Fibroblast of lung (primary cell): ENCODE results near the gene TLCD3B. TPM values are rescaled to one million over a fixed set of nuclear protein-coding genes. Genes with fewer than 3 reads are reported as not detected.
A peak's percentile ranks its signal among the peaks of the same experiment; 100 is the strongest.

Source experiments
- DNase-seq, 2 donors: peaks; one replicate each; pipeline versions ENCODE4 v3.0.0 to v3.0.0-alpha.2; 2010; ENCODE audit warnings: low read depth in 2 of 2
- H2AFZ ChIP-seq: 2 replicates; pipeline ENCODE4 v1.5.1; 2012; ENCODE audit warnings: low read length, control low read depth, inconsistent platforms
- H3K27ac ChIP-seq: 2 replicates; pipeline ENCODE4 v1.5.1; 2011; ENCODE audit warnings: low read length, control low read depth; ENCODE audit not compliant: insufficient read depth
- H3K27me3 ChIP-seq: 2 replicates; pipeline ENCODE4 v1.5.1; 2011; ENCODE audit warnings: mild to moderate bottlenecking, low read length; ENCODE audit not compliant: control insufficient read depth, insufficient read depth
- H3K36me3 ChIP-seq: 2 replicates; pipeline ENCODE4 v1.5.1; 2011; ENCODE audit warnings: low read length; ENCODE audit not compliant: control insufficient read depth, insufficient read depth
- H3K4me1 ChIP-seq: 2 replicates; pipeline ENCODE4 v1.5.1; 2011; ENCODE audit warnings: low read length; ENCODE audit not compliant: control insufficient read depth, insufficient read depth; ENCODE audit errors: extremely low read depth
- H3K4me2 ChIP-seq: 2 replicates; pipeline ENCODE4 v1.5.1; 2011; ENCODE audit warnings: low read length, control low read depth; ENCODE audit not compliant: insufficient read depth; ENCODE audit errors: extremely low read depth
- H3K4me3 ChIP-seq, 4 experiments: fragments of 200-600 bp in 1 of 4; sonication (generic) in 1 of 4; replicated peaks in 1 of 4; 2 replicates each; pipeline ENCODE4 v1.5.1; 2011 to 2016; ENCODE audit warnings: low read length in 4 of 4, low read depth in 3 of 4, mild to moderate bottlenecking in 3 of 4, control low read depth in 2 of 4, inconsistent platforms in 1 of 4, mixed read lengths in 1 of 4; ENCODE audit not compliant: insufficient read depth in 1 of 4; ENCODE audit errors: control extremely low read depth in 1 of 4
- H3K79me2 ChIP-seq: 2 replicates; pipeline ENCODE4 v1.5.1; 2012; ENCODE audit warnings: mild to moderate bottlenecking, low read length, inconsistent platforms; ENCODE audit not compliant: control insufficient read depth, insufficient read depth
- H3K9ac ChIP-seq: 2 replicates; pipeline ENCODE4 v1.5.1; 2011; ENCODE audit warnings: mild to moderate bottlenecking, low read length, control low read depth; ENCODE audit not compliant: insufficient read depth
- H3K9me3 ChIP-seq: 2 replicates; pipeline ENCODE4 v1.5.1; 2012; ENCODE audit warnings: low read depth, low read length; ENCODE audit not compliant: control insufficient read depth, insufficient read depth
- H4K20me1 ChIP-seq: 2 replicates; pipeline ENCODE4 v1.5.1; 2011; ENCODE audit warnings: low read length; ENCODE audit not compliant: control insufficient read depth, insufficient read depth; ENCODE audit errors: extremely low read depth
- EZH2 ChIP-seq: IDR thresholded peaks from 2 replicates; pipeline ENCODE4 v1.5.1; 2012; ENCODE audit warnings: low read length, control low read depth, mild to moderate bottlenecking; ENCODE audit errors: missing control alignments
- polyA plus RNA-seq, 2 donors: library from polyadenylated mRNA; depleted of rRNA in 1 of 2; stranded (reverse) in 1 of 2; unstranded in 1 of 2; fragments of >200 nt; gene quantifications; 2 replicates each; pipeline ENCODE4 v1.2.1, GENCODE V29; 2011 to 2012; ENCODE audit warnings: missing spikeins in 1 of 2
- total RNA-seq: library from RNA; depleted of rRNA; stranded (reverse); fragments of >200 nt; gene quantifications from 2 replicates; pipeline ENCODE4 v1.2.1, GENCODE V29; 2014
- TF ChIP-seq, protein P1 (sequence below), 2 donors: IDR thresholded peaks in 1 of 2; conservative IDR thresholded peaks in 1 of 2; 1 replicate in 1 of 2; 2 replicates in 1 of 2; pipeline ENCODE4 v1.5.1; 2011 to 2012; ENCODE audit warnings: low read length in 2 of 2, control low read depth in 1 of 2, inconsistent platforms in 1 of 2, low read depth in 1 of 2, mild to moderate bottlenecking in 1 of 2

TLCD3B gene
- total and polyA plus RNA-seq, 2 donors (not counting 1 experiment from before 2014, with no cell fraction given) = not detected

DNA sequence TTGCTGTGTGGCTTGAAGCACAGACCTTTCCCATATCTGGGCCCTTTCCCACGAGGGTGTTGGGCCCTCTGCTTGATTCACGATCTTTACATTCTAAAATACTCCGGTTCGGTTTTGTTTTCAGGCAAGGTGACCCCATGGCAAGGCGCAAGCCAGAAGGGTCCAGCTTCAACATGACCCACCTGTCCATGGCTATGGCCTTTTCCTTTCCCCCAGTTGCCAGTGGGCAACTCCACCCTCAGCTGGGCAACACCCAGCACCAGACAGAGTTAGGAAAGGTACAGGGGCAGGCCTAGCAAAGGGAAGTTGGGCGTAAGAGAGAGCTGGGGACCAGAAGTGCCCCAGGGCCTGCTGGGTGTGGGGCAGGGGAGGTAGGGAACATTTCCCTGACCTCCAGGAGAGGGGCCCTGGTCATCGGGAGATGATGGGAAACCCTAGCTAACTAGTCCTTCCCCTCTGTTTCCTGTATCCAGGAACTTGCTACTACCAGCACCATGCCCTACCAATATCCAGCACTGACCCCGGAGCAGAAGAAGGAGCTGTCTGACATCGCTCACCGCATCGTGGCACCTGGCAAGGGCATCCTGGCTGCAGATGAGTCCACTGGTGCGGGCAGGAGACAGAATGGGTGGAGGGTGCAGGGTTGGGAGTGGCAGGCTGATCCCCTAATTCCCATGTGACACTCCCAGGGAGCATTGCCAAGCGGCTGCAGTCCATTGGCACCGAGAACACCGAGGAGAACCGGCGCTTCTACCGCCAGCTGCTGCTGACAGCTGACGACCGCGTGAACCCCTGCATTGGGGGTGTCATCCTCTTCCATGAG lies 35.9 kb upstream of the TLCD3B start:
- peaks cover 50% of the 10 kb centered on the region for H3K79me2 ChIP-seq
- TF ChIP-seq, protein P1, sequence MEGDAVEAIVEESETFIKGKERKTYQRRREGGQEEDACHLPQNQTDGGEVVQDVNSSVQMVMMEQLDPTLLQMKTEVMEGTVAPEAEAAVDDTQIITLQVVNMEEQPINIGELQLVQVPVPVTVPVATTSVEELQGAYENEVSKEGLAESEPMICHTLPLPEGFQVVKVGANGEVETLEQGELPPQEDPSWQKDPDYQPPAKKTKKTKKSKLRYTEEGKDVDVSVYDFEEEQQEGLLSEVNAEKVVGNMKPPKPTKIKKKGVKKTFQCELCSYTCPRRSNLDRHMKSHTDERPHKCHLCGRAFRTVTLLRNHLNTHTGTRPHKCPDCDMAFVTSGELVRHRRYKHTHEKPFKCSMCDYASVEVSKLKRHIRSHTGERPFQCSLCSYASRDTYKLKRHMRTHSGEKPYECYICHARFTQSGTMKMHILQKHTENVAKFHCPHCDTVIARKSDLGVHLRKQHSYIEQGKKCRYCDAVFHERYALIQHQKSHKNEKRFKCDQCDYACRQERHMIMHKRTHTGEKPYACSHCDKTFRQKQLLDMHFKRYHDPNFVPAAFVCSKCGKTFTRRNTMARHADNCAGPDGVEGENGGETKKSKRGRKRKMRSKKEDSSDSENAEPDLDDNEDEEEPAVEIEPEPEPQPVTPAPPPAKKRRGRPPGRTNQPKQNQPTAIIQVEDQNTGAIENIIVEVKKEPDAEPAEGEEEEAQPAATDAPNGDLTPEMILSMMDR (conservative IDR thresholded peaks at IDR 0.05 in 1 of 2, IDR thresholded peaks at IDR 0.05 in 1 of 2; ENCODE audit: low read depth in 1 of 2, low read length in 2 of 2) = no peak
- no peak for TF ChIP-seq EZH2
- H3K9me3 ChIP-seq = no peaks in the 10 kb centered on the region
- H3K4me1 ChIP-seq = peaks cover 34% of the 10 kb centered on the region
- H3K4me2 ChIP-seq = peak overlapping the region; percentile 90
- peak overlapping the region; percentile 99 for H3K27ac ChIP-seq
- H3K4me3 ChIP-seq = peak overlapping the region; percentile 80 to 97 (median 92)
- no peaks in the 10 kb centered on the region for H4K20me1 ChIP-seq
- H3K9ac ChIP-seq = peak overlapping the region; percentile 98
- peaks cover 36% of the 10 kb centered on the region for H3K36me3 ChIP-seq
- no peaks in the 10 kb centered on the region for H3K27me3 ChIP-seq
- no peak for DNase-seq
- H2AFZ ChIP-seq = no peak overlapping the region

DNA sequence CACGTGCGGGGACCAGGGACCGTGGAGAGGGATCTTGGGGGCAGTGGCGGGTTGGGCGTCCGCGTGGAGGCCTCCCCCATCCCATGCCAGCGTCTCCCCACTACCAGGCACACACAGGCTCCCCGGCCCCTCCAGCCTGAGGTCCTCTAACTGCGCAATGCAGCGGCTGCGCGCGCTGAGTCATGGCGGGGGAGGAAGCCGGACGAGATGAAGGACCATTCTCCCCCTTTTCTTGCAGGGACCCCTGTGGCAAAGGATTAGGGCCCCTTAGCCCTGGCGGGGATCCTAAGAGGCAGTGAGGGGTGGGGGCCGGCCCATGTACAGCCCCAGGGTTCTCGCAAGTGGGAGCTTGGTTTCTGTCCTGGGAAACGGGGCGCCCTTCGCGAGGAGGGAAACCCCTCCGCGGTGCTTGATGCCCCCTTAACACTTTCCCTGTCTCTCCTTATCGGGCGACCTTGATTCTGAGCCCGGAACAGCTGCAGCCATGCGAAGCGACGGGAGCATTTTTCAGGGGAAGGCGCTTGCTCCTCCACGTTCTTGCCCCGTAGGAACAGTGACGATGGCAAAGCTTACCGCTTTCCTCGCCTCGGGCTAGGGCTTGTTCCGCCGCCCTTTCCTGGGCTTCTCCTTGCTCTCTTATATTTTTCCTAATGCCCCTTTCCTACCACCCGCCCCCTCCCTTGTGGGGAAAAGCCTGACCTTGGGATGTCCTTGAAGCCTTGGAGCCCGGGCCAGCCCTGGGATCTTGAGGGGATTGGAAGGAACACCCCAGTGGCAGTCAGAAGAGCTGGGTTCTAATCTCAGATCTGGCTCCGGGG lies 35.1 kb upstream of the TLCD3B start:
- Histone ChIP-seq H3K27me3 (no peaks in the 10 kb centered on the region), H2AFZ (no peak overlapping the region), H3K4me3 (peak overlapping the region; percentile 80 to 97 (median 92)), H4K20me1 (no peaks in the 10 kb centered on the region), H3K36me3 (peaks cover 32% of the 10 kb centered on the region), H3K79me2 (peaks cover 48% of the 10 kb centered on the region), H3K9me3 (no peaks in the 10 kb centered on the region), H3K27ac (peak overlapping the region; percentile 99), H3K4me1 (peaks cover 34% of the 10 kb centered on the region), H3K4me2 (peak overlapping the region; percentile 90), H3K9ac (peak overlapping the region; percentile 98)
- DNase-seq = peak; percentile 62 to 70
- no peak for TF ChIP-seq EZH2
- TF ChIP-seq, protein P1 (conservative IDR thresholded peaks at IDR 0.05 in 1 of 2, IDR thresholded peaks at IDR 0.05 in 1 of 2; ENCODE audit: low read depth in 1 of 2, low read length in 2 of 2) = no peak
